ENCODE data around the gene SMC1B. TPM values are rescaled to one million over a fixed set of nuclear protein-coding genes. Genes with fewer than 3 reads are reported as not detected.
"Not testable (repeated sequence)": the region's sequence is repeated elsewhere in the genome, so short reads cannot be mapped to it uniquely, and the experiment has no call there.

The SMC1B gene
- total and polyA plus RNA-seq, 7 donors, result not detected

DNA sequence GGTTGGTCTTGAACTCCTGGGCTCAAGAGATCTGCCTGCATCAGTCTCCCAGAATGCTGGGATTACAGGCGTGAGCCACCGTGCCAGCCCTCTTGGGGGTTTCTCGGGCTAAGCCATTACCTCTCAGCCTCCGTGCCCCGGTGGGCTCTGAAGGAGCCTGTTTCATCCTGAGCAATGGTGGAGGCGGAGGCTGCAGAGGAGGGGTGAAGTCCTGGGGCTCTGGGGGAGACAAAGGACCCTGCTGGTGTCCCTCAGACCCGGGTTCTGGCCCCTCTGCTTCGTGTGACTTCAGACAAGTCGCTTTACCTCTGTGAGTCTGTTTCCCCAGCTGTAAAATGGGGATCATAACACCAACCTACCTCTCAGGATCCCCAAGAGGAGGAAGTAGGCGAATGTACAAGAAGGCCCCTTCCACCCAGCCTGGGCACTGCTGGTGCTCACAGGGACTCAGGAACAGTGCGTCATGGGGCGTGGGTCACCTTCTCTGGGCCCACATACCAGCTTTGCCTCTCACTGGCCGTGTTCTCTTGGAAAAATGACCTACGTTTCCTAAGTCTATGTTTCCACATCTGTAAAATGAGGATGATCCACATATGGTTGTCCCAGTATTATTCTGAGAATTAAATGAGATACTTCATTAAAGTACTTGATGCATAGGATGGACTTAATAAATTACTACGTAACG lies 36.8 kb upstream of the SMC1B start:
- Histone ChIP-seq H3K9me3 (no peaks in the 10 kb centered on the region), H3K4me3 (no peak overlapping the region), H3K36me3 (ENCODE audit: insufficient read depth in 1 of 2, low read depth in 1 of 2) (no peaks in the 10 kb centered on the region), H3K27me3 (ENCODE audit: insufficient read depth in 3 of 3, low read length in 2 of 3) (no peaks in the 10 kb centered on the region), H3K27ac (peak overlapping the region; percentile 46), H3K4me1 (no peaks in the 10 kb centered on the region)
- DNase-seq (peak in 1 of 2 donors; percentile 45), ATAC-seq (no peak)
- intact Hi-C loops (cut with DNase I), result no loop called here
- TF ChIP-seq, protein P1, sequence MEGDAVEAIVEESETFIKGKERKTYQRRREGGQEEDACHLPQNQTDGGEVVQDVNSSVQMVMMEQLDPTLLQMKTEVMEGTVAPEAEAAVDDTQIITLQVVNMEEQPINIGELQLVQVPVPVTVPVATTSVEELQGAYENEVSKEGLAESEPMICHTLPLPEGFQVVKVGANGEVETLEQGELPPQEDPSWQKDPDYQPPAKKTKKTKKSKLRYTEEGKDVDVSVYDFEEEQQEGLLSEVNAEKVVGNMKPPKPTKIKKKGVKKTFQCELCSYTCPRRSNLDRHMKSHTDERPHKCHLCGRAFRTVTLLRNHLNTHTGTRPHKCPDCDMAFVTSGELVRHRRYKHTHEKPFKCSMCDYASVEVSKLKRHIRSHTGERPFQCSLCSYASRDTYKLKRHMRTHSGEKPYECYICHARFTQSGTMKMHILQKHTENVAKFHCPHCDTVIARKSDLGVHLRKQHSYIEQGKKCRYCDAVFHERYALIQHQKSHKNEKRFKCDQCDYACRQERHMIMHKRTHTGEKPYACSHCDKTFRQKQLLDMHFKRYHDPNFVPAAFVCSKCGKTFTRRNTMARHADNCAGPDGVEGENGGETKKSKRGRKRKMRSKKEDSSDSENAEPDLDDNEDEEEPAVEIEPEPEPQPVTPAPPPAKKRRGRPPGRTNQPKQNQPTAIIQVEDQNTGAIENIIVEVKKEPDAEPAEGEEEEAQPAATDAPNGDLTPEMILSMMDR (IDR thresholded peaks at IDR 0.05), result no peak
- WGBS, 3 donors, result 88 to 96% (median 93%) methylated on average over 16 of the region's 16 CpGs

DNA sequence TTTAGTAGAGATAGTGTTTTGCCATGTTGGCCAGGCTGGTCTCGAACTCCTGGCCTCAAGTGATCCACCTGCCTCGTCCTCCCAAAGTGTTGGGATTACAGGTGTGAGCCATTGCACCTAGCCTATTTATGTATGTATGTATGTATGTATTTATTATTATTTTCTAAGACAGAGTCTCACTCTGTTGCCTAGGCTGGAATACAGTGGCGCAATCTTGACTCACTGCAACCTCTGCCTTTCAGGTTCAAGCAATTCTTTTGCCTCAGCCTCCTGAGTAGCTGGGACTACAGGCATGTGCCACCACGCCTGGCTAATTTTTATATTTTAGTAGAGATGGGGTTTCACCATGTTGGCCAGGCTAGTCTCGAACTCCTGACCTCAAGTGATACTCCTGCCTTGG lies 36.0 kb upstream of the SMC1B start:
- DNase-seq, result peak in 1 of 2 donors; percentile 6
- H3K4me3 ChIP-seq; intact Hi-C loops (cut with DNase I); H3K9me3 ChIP-seq; H3K27me3 ChIP-seq (ENCODE audit: insufficient read depth in 3 of 3, low read length in 2 of 3); H3K36me3 ChIP-seq (ENCODE audit: insufficient read depth in 1 of 2, low read depth in 1 of 2); ATAC-seq; H3K27ac ChIP-seq; H3K4me1 ChIP-seq: not testable (repeated sequence)
- WGBS, 3 donors, result 92 to 98% (median 97%) methylated on average over 5 of the region's 5 CpGs

DNA sequence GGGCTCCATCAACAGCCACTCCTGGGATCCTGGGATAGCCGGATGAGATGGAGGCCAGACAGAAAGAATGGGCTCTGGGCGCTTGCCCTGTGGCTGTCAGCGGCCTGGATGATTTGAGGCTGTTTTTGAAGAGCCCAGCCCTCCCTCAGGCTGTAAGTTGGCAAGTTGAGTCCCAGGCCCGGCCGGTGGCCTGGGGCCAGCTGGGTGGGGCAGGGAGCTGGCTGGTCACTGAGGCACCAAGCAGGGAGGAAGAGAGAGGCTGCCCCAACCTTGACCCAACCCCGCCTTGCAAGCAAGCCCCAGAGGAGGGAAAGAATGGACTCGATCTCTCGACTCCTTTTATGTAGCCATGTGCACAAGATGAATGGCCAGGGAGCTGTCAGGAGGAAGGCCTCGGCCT lies 35.0 kb upstream of the SMC1B start:
- Histone ChIP-seq H3K4me3 (no peak overlapping the region), H3K27ac (no peak overlapping the region), H3K36me3 (ENCODE audit: insufficient read depth in 1 of 2, low read depth in 1 of 2) (no peaks in the 10 kb centered on the region), H3K27me3 (ENCODE audit: insufficient read depth in 3 of 3, low read length in 2 of 3) (no peaks in the 10 kb centered on the region), H3K9me3 (no peaks in the 10 kb centered on the region), H3K4me1 (no peaks in the 10 kb centered on the region)
- DNase-seq (peak; percentile 82 to 88), ATAC-seq (peak; percentile 34 to 71 (median 52))
- TF ChIP-seq, protein P1 (IDR thresholded peaks at IDR 0.05), result no peak
- intact Hi-C loops (cut with DNase I), result no loop called here
- WGBS, 3 donors, result 53 to 60% (median 60%) methylated on average over 8 to 9 of the region's 9 CpGs

DNA sequence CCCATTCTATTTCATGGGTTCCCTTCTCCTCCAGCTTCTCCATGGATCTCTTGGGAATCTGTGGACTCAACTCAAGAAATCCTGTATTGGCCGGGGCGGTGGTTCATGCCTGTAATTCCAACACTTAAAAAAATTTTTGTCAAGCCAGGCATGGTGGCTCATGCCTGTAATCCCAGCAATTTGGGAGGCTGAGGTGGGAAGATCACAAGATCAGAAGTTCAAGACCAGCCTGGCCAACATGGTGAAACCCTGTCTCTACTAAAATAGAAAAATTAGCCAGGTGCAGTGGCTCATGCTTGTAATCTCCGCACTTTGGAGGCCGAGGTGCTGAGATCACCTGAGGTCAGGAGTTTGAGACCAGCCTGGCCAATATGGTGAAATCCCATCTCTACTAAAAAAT lies 34.2 kb upstream of the SMC1B start:
- H3K27ac ChIP-seq; H3K4me3 ChIP-seq; H3K4me1 ChIP-seq; H3K9me3 ChIP-seq; H3K27me3 ChIP-seq (ENCODE audit: insufficient read depth in 3 of 3, low read length in 2 of 3); H3K36me3 ChIP-seq (ENCODE audit: insufficient read depth in 1 of 2, low read depth in 1 of 2); ATAC-seq; intact Hi-C loops (cut with DNase I): not testable (repeated sequence)
- DNase-seq, result peak in 1 of 2 donors; percentile 29
- 86 to 89% (median 87%) methylated on average over 4 of the region's 4 CpGs for WGBS, 3 donors

DNA sequence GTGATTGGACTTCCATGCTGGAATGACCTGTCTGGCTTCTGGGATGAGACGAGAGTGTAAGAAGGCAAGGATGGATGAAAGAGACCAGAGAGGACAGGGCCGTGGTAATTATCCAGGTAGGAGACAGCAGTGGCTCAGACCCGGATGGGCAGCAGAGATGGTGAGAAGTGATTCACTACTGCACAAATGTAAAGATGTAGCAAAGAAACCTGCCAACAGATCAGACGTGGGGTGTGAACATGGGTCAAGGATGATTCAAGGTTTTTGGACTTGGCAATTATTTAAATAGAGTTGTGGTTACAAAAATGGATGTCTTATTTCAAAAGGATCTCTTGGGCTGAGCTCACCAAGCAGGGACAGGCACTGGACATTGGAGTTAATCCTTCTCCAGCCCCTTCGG lies 32.8 kb upstream of the SMC1B start:
- peak in 1 of 2 donors; percentile 3 for DNase-seq
- 73 to 88% (median 80%) methylated on average over 5 of the region's 5 CpGs for WGBS, 3 donors
- TF ChIP-seq, protein P1 (IDR thresholded peaks at IDR 0.05), result no peak
- Histone ChIP-seq H3K9me3 (no peaks in the 10 kb centered on the region), H3K4me3 (no peak overlapping the region), H3K27me3 (ENCODE audit: insufficient read depth in 3 of 3, low read length in 2 of 3) (no peaks in the 10 kb centered on the region), H3K27ac (no peak overlapping the region), H3K36me3 (ENCODE audit: insufficient read depth in 1 of 2, low read depth in 1 of 2) (no peaks in the 10 kb centered on the region), H3K4me1 (no peaks in the 10 kb centered on the region)
- intact Hi-C loops (cut with DNase I), result no loop called here
- ATAC-seq, result no peak
